SK-N-SH (cell line): ENCODE data around the gene ZNRF1. TPM values are rescaled to one million over a fixed set of nuclear protein-coding genes. Genes with fewer than 3 reads are reported as not detected.

Source experiments
- CTCF ChIA-PET: fragments of 300-600, 350-600 bp; formaldehyde crosslinking; extraction: SDS; loops from one replicate; lab custom pipeline; 2021; lab: Yijun Ruan, JAX
- POLR2A ChIA-PET: fragments of 350-600 bp; sonication (Branson Sonifier 250); formaldehyde crosslinking; extraction: SDS; loops from one replicate; lab custom pipeline; 2020; ENCODE audit warnings: antibody characterized with exemption, inconsistent platforms; lab: Yijun Ruan, JAX
- DNase-seq: peaks from one replicate; pipeline ENCODE4 v3.0.0; 2012
- H2AFZ ChIP-seq: fragments of 200-600 bp; sonication (generic); 2 replicates; pipeline ENCODE4 v1.8.1; 2016; ENCODE audit warnings: antibody characterized with exemption, mild to moderate bottlenecking, low read depth
- H3F3A ChIP-seq: fragments of 200-600 bp; sonication (generic); replicated peaks from 2 replicates; pipeline ENCODE3; 2016; ENCODE audit warnings: antibody characterized with exemption, mild to moderate bottlenecking; ENCODE audit not compliant: insufficient read depth
- H3K27ac ChIP-seq, 2 experiments: fragments of 200-500 bp in 1 of 2; fragments of 200-600 bp in 1 of 2; sonication (Bioruptor generic) in 1 of 2; sonication (generic), shearing (Covaris generic) in 1 of 2; 2 replicates each; pipeline versions ENCODE4 v1.5.1 to v1.6.1; 2014 to 2016; ENCODE audit warnings: low read depth in 2 of 2, inconsistent platforms in 1 of 2, low read length in 1 of 2, mild to moderate bottlenecking in 1 of 2, mixed read lengths in 1 of 2
- H3K27me3 ChIP-seq: fragments of 200-600 bp; sonication (generic), shearing (Covaris generic); 2 replicates; pipeline ENCODE4 v1.6.1; 2016; ENCODE audit warnings: mixed run types; ENCODE audit not compliant: insufficient read depth
- H3K36me3 ChIP-seq, 2 experiments: fragments of 200-500 bp in 1 of 2; fragments of 200-600 bp in 1 of 2; sonication (Bioruptor generic) in 1 of 2; sonication (generic) in 1 of 2; replicated peaks in 1 of 2; 2 replicates each; pipeline versions ENCODE3 to v1.5.1; 2014 to 2016; ENCODE audit warnings: low read length in 1 of 2, mild to moderate bottlenecking in 1 of 2; ENCODE audit not compliant: insufficient read depth in 2 of 2, control insufficient read depth in 1 of 2
- H3K4me1 ChIP-seq, 2 experiments: fragments of 200-500 bp in 1 of 2; fragments of 200-600 bp in 1 of 2; sonication (Bioruptor generic) in 1 of 2; sonication (generic), shearing (Covaris generic) in 1 of 2; 2 replicates each; pipeline versions ENCODE4 v1.5.1 to v1.6.1; 2014 to 2016; ENCODE audit warnings: low read depth in 1 of 2, low read length in 1 of 2, mixed run types in 1 of 2; ENCODE audit not compliant: insufficient read depth in 2 of 2, control insufficient read depth in 1 of 2
- H3K4me2 ChIP-seq: fragments of 200-600 bp; sonication (generic), shearing (Covaris generic); 2 replicates; pipeline ENCODE4 v1.6.1; 2017; ENCODE audit warnings: mixed run types
- H3K4me3 ChIP-seq, 2 experiments: fragments of 200-500 bp in 1 of 2; fragments of 200-600 bp in 1 of 2; sonication (Bioruptor generic) in 1 of 2; sonication (generic), shearing (Covaris generic) in 1 of 2; 2 replicates each; pipeline versions ENCODE4 v1.5.1 to v1.8.1; 2014 to 2016; ENCODE audit warnings: low read depth in 2 of 2, inconsistent platforms in 1 of 2, low read length in 1 of 2, mild to moderate bottlenecking in 1 of 2, mixed read lengths in 1 of 2, moderate library complexity in 1 of 2
- H3K79me2 ChIP-seq: fragments of 200-600 bp; sonication (generic); 2 replicates; pipeline ENCODE4 v1.8.1; 2017; ENCODE audit warnings: mild to moderate bottlenecking; ENCODE audit not compliant: insufficient read depth
- H3K9ac ChIP-seq: fragments of 200-600 bp; sonication (generic); 2 replicates; pipeline ENCODE4 v1.6.1; 2017; ENCODE audit warnings: mixed run types
- H3K9me2 ChIP-seq: fragments of 200-600 bp; sonication (generic); 2 replicates; pipeline ENCODE4 v1.6.1; 2017; ENCODE audit warnings: mixed run types
- H3K9me3 ChIP-seq: fragments of 200-600 bp; sonication (generic); 2 replicates; pipeline ENCODE4 v1.6.1; 2017; ENCODE audit warnings: mixed run types, mild to moderate bottlenecking, moderate library complexity
- H4K20me1 ChIP-seq: fragments of 200-600 bp; sonication (generic); 2 replicates; pipeline ENCODE4 v1.6.1; 2017; ENCODE audit warnings: mild to moderate bottlenecking, mixed run types; ENCODE audit not compliant: insufficient read depth
- CHD2 ChIP-seq: fragments of 150-350 bp; IDR thresholded peaks from 2 replicates; pipeline ENCODE4 v1.6.1; 2018; ENCODE audit warnings: low read length; ENCODE audit not compliant: partially characterized antibody
- ELF1 ChIP-seq: IDR thresholded peaks from 2 replicates; pipeline ENCODE4 v1.4.0; 2012
- EP300 ChIP-seq, 2 experiments: IDR thresholded peaks; 2 replicates each; pipeline versions ENCODE4 v1.4.0 to v1.6.1; 2012; ENCODE audit warnings: borderline replicate concordance in 1 of 2, low read depth in 1 of 2, low read length in 1 of 2
- EZH2phosphoT487 ChIP-seq: fragments of 200-600 bp; sonication (generic); IDR thresholded peaks from 2 replicates; pipeline ENCODE4 v1.6.1; 2017; ENCODE audit warnings: low read depth, mixed run types, mild to moderate bottlenecking, antibody characterized with exemption, moderate library complexity, borderline replicate concordance
- FOSL2 ChIP-seq: IDR thresholded peaks from 2 replicates; pipeline ENCODE4 v1.4.0; 2012; ENCODE audit warnings: low read depth, mild to moderate bottlenecking, moderate library complexity, borderline replicate concordance
- FOXJ3 ChIP-seq: sonication (generic); formaldehyde crosslinking; IDR thresholded peaks from 2 replicates; pipeline ENCODE4 v1.5.1; 2020; ENCODE audit warnings: mild to moderate bottlenecking, missing genetic modification reagents
- FOXM1 ChIP-seq: IDR thresholded peaks from 2 replicates; pipeline ENCODE4 v1.4.0; 2012; ENCODE audit warnings: low read depth, mild to moderate bottlenecking
- GABPA ChIP-seq: IDR thresholded peaks from 2 replicates; pipeline ENCODE4 v1.4.0; 2012; ENCODE audit warnings: low read depth, mild to moderate bottlenecking
- GATA2 ChIP-seq: sonication (generic); formaldehyde crosslinking; IDR thresholded peaks from 2 replicates; pipeline ENCODE4 v1.5.0; 2020; ENCODE audit warnings: mild to moderate bottlenecking, missing genetic modification reagents
- JUND ChIP-seq: IDR thresholded peaks from 2 replicates; pipeline ENCODE4 v1.4.0; 2012
- MEF2A ChIP-seq: IDR thresholded peaks from 2 replicates; pipeline ENCODE4 v1.4.0; 2012; ENCODE audit warnings: low read depth, borderline replicate concordance
- NRF1 ChIP-seq: IDR thresholded peaks from 2 replicates; pipeline ENCODE4 v1.6.1; 2012; ENCODE audit warnings: low read depth, mild to moderate bottlenecking, low read length
- RCOR1 ChIP-seq: fragments of 150-350 bp; IDR thresholded peaks from 2 replicates; pipeline ENCODE4 v1.6.1; 2017; ENCODE audit warnings: antibody characterized with exemption, low read length
- RXRA ChIP-seq: IDR thresholded peaks from 2 replicates; pipeline ENCODE4 v1.4.0; 2012; ENCODE audit warnings: low read depth, mild to moderate bottlenecking, borderline replicate concordance
- SIN3A ChIP-seq: IDR thresholded peaks from 2 replicates; pipeline ENCODE4 v1.6.1; 2012; ENCODE audit warnings: low read depth, mild to moderate bottlenecking, low read length, moderate library complexity, borderline replicate concordance
- TAF1 ChIP-seq: IDR thresholded peaks from 2 replicates; pipeline ENCODE4 v1.6.1; 2012; ENCODE audit warnings: low read depth, mild to moderate bottlenecking, low read length, moderate library complexity, borderline replicate concordance
- TCF12 ChIP-seq: IDR thresholded peaks from 2 replicates; pipeline ENCODE4 v1.4.0; 2012
- TEAD4 ChIP-seq: IDR thresholded peaks from 2 replicates; pipeline ENCODE4 v1.4.0; 2012; ENCODE audit warnings: mild to moderate bottlenecking, borderline replicate concordance; ENCODE audit not compliant: insufficient read depth
- USF1 ChIP-seq: IDR thresholded peaks from 2 replicates; pipeline ENCODE4 v1.4.0; 2012; ENCODE audit warnings: low read depth, borderline replicate concordance
- USF2 ChIP-seq: fragments of 150-350 bp; IDR thresholded peaks from 2 replicates; pipeline ENCODE4 v1.6.1; 2017; ENCODE audit warnings: antibody characterized with exemption, low read length, low read depth, borderline replicate concordance
- YY1 ChIP-seq: IDR thresholded peaks from 2 replicates; pipeline ENCODE4 v1.4.0; 2012; ENCODE audit warnings: low read depth, mild to moderate bottlenecking
- WGBS: methylation state at CpG from one replicate; pipeline ENCODE4 v1.1.6; 2017; ENCODE audit warnings: low lambda C conversion rate; 5-methylcytosine and 5-hydroxymethylcytosine counted together
- polyA plus RNA-seq, 3 experiments: library from polyadenylated mRNA; depleted of rRNA; stranded (reverse); fragments of >200 nt; gene quantifications; 2 replicates each; pipeline ENCODE4 v1.2.3, GENCODE V29; 2012
- TF ChIP-seq, protein P1 (sequence below): fragments of 200-600 bp; sonication (generic); IDR thresholded peaks from 2 replicates; pipeline ENCODE4 v1.6.1; 2017; ENCODE audit warnings: antibody characterized with exemption, mild to moderate bottlenecking, moderate library complexity
- TF ChIP-seq, protein P2 (sequence below): IDR thresholded peaks from 2 replicates; pipeline ENCODE4 v1.4.0; 2012; ENCODE audit warnings: low read depth
- TF ChIP-seq, protein P3 (sequence below): IDR thresholded peaks from 2 replicates; pipeline ENCODE4 v1.6.1; 2012; ENCODE audit warnings: mild to moderate bottlenecking, low read depth, low read length, moderate library complexity

ZNRF1 gene
- polyA plus RNA-seq, 1 of the 3 experiments (the other 2 are of a cell fraction): 23.7 TPM

- ChIA-PET POLR2A (interaction anchor here (0.7 to 1.2 kb wide), 5 partner anchors 11 to 107 kb away, joined by 3 to 5 read pairs (median 4); partner anchors contain the start of genes LDHD and ZNRF1), CTCF (interaction anchor here (0.7 to 2.8 kb wide), 8 partner anchors 8 to 121 kb away, joined by 3 to 28 read pairs (median 3); partner anchors contain the start of genes WDR59 and ZNRF1)
- H3K27ac ChIP-seq: peak overlapping the region; percentile 8 to 97; a peak in 3 of 4 replicates
- no peak overlapping the region for H3K4me2 ChIP-seq
- 39% methylated on average over 6 of the region's 10 CpGs for WGBS
- H3K79me2 ChIP-seq: 0 out of 2 replicates have a peak, but pooled peaks cover 11% of the 10 kb centered on the region
- H3K9me3 ChIP-seq: no peaks in the 10 kb centered on the region
- no peaks in the 10 kb centered on the region for H3K36me3 ChIP-seq
- no peak overlapping the region for H3K9ac ChIP-seq
- H3K4me3 ChIP-seq: no peak overlapping the region; a peak in 1 of 4 replicates
- no peaks in the 10 kb centered on the region for H3K9me2 ChIP-seq
- H3K27me3 ChIP-seq: no peaks in the 10 kb centered on the region
- H4K20me1 ChIP-seq: 0 out of 2 replicates have a peak, but pooled peaks cover 2% of the 10 kb centered on the region
- H3F3A ChIP-seq: peaks cover 18% of the 10 kb centered on the region
- H3K4me1 ChIP-seq: peaks cover 38 to 54% of the 10 kb centered on the region in 2 experiments; a peak in 3 of 4 replicates
- H2AFZ ChIP-seq: no peak overlapping the region
- DNase-seq: peak; percentile 84
- TF ChIP-seq EP300 (IDR thresholded peaks at IDR 0.05; ENCODE audit: borderline replicate concordance in 1 of 2, low read depth in 1 of 2, low read length in 1 of 2) (peak in 1 of 2 experiments; percentile 95; a peak in 2 of 4 replicates), RXRA (no peak), TAF1 (no peak), USF1 (peak; percentile 36; the same call in 1 of the 2 replicates), USF2 (no peak), GABPA (no peak), FOSL2 (no peak), SIN3A (no peak), ELF1 (no peak), FOXM1 (no peak), RCOR1 (no peak; the same call in 1 of the 2 replicates), NRF1 (no peak), EZH2phosphoT487 (no peak), MEF2A (no peak), TCF12 (peak; percentile 75), JUND (no peak), TEAD4 (no peak), YY1 (no peak), CHD2 (peak; percentile 72), FOXJ3 (CRISPR knock-in tag) (peak; percentile 93), GATA2 (CRISPR knock-in tag) (peak; percentile 38; the same call in 1 of the 2 replicates)
- TF ChIP-seq, protein P1, sequence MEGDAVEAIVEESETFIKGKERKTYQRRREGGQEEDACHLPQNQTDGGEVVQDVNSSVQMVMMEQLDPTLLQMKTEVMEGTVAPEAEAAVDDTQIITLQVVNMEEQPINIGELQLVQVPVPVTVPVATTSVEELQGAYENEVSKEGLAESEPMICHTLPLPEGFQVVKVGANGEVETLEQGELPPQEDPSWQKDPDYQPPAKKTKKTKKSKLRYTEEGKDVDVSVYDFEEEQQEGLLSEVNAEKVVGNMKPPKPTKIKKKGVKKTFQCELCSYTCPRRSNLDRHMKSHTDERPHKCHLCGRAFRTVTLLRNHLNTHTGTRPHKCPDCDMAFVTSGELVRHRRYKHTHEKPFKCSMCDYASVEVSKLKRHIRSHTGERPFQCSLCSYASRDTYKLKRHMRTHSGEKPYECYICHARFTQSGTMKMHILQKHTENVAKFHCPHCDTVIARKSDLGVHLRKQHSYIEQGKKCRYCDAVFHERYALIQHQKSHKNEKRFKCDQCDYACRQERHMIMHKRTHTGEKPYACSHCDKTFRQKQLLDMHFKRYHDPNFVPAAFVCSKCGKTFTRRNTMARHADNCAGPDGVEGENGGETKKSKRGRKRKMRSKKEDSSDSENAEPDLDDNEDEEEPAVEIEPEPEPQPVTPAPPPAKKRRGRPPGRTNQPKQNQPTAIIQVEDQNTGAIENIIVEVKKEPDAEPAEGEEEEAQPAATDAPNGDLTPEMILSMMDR: no peak
- TF ChIP-seq, protein P2, sequence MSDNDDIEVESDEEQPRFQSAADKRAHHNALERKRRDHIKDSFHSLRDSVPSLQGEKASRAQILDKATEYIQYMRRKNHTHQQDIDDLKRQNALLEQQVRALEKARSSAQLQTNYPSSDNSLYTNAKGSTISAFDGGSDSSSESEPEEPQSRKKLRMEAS: no peak
- TF ChIP-seq, protein P3, sequence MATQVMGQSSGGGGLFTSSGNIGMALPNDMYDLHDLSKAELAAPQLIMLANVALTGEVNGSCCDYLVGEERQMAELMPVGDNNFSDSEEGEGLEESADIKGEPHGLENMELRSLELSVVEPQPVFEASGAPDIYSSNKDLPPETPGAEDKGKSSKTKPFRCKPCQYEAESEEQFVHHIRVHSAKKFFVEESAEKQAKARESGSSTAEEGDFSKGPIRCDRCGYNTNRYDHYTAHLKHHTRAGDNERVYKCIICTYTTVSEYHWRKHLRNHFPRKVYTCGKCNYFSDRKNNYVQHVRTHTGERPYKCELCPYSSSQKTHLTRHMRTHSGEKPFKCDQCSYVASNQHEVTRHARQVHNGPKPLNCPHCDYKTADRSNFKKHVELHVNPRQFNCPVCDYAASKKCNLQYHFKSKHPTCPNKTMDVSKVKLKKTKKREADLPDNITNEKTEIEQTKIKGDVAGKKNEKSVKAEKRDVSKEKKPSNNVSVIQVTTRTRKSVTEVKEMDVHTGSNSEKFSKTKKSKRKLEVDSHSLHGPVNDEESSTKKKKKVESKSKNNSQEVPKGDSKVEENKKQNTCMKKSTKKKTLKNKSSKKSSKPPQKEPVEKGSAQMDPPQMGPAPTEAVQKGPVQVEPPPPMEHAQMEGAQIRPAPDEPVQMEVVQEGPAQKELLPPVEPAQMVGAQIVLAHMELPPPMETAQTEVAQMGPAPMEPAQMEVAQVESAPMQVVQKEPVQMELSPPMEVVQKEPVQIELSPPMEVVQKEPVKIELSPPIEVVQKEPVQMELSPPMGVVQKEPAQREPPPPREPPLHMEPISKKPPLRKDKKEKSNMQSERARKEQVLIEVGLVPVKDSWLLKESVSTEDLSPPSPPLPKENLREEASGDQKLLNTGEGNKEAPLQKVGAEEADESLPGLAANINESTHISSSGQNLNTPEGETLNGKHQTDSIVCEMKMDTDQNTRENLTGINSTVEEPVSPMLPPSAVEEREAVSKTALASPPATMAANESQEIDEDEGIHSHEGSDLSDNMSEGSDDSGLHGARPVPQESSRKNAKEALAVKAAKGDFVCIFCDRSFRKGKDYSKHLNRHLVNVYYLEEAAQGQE: no peak
These were observed 106.7 kb downstream of the ZNRF1 start for GRCh38 chr16:75105306-75106061.
